HG02981 (cell line): ENCODE measurements around the gene RTN4.
A peak's percentile ranks its signal among the peaks of the same experiment; 100 is the strongest.
"Not testable (repeated sequence)": the region's sequence is repeated elsewhere in the genome, so short reads cannot be mapped to it uniquely, and the experiment has no call there.

Source experiments
- ATAC-seq: cut with Tn5 transposase; IDR thresholded peaks from one replicate; pipeline ENCODE4 v1.9.1; 2021; ENCODE audit warnings: mild to moderate bottlenecking, moderate library complexity; ENCODE audit not compliant: unreplicated experiment

The RTN4 gene

GRCh38 chr2:55076019-55076418, 25.8 kb upstream of the RTN4 start:
- ATAC-seq: not testable (repeated sequence)

DNA sequence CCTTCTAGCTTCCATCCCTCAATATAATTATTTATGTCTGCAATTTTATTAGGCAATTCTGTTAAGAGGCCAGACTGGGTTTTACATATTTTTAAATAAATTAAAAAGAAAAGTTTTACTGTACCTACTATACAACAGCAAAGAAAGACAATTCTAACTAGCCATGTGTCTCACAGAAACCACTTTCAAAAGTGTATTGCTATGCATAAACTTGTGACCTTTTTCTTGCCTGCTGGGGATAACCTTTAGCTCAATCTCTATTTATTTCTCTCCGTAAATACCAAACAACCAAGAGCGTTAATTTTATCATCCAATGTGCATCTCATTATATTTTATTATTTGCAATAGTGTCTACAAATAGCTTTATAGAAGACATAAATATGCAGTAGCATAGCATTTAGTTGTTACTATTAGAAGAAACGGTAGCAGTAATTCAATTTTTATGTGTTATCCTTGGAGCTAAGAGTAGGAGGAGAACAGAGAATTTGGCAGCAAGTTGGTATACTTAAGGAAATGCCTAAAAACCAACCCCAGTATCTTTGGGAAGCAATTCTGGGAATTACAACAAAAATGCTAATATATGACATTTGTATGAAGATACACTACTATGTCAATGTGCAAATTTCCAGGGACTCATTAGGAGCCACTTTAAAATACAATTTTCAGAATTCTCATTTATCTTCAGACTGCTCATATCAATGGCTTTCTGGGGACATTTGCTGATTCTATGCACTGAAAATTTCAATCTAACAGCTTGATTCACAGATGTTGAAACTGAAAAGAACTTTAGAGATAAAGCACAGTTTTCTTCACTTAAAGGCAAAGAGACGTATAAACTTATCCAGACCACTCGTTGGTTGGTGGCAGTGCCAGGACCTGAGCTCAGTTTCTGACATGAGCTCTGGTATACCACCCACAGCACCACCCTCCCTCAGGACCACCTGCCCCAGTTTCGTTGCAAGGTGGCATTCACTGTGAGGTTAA, 23.0 kb upstream of the RTN4 start:
- no peak for ATAC-seq

- no peak for ATAC-seq
These were observed 13.6 kb upstream of the RTN4 start for GRCh38 chr2:55063713-55064323.

GRCh38 chr2:55063226-55063625, 13.0 kb upstream of the RTN4 start:
- no peak for ATAC-seq

DNA sequence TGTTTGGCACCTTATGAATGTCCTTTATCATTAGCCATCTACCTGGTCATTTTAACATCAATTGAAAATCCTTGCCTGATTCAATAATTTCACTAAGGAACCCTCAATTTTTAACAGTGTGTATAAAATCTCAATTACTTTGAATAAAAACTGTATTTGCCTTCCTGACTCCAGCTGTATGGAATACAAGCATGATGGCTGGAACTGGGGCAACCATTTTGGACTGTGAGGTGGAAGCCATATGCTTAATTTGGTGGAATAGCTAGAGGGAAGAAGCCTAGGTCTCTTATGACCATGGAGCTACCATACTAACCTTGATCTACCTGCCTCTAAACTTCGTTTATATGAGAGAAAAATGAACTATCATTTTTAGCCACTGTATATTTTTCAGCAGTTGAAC, 12.5 kb upstream of the RTN4 start:
- ATAC-seq: no peak

DNA sequence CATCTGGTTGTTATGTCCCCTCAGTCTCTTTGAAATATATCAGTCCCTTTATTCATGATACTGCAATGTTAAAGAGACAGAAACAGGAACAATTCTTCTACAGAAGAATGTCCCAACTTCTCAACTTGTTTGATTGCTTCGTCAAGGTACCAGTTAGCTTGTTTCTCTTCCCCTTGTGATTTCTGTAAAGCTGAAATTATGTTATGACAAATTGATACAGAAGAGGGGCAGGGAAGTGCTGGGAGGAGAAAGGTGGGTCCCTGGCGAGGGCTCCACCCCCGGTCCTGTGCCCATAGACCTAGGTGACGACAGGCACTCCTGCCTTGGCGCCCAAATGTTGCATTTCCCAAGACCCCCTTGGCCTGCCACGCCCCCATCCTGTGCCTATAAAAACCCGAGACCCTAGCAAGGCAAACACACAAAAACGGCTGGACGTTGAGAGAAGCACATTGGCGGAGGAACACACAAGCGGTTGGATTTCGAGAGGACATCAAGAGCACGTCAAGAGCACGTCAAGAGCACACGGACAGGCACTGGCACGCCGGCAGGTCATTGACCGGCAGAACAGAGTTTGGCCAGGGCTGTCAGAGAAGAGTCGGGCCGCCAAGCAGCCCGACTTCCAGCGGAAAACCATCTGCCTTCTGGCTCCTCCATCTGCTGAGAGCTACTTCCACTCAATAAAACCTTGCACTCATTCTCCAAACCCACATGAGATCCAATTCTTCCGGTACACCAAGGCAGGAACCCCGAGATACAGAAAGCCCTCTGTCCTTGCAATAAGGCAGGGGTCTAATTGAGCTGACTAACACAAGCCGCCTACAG, 11.5 kb upstream of the RTN4 start:
- ATAC-seq: no peak

DNA sequence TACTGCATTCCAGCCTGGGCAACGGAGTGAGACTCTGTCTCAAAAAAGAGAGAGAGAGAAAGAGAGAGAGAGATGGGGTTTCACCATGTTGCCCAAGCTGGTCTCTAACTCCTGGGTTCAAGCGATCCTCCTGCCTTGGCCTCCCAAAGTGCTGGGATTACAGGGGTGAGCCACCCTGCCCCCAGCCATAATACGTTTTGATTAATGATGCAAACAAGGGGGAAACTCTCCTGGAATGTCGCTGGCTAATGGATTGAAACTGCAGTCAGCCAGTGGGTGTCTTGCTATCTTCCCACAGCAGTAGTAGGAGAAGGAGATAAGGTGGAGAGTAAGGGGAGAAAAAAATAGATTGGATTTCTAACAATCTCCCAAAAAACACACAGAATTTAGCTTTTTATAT, 9.5 kb upstream of the RTN4 start:
- no peak for ATAC-seq

- ATAC-seq: no peak
These were observed 7.2 kb upstream of the RTN4 start for GRCh38 chr2:55057474-55057873.

DNA sequence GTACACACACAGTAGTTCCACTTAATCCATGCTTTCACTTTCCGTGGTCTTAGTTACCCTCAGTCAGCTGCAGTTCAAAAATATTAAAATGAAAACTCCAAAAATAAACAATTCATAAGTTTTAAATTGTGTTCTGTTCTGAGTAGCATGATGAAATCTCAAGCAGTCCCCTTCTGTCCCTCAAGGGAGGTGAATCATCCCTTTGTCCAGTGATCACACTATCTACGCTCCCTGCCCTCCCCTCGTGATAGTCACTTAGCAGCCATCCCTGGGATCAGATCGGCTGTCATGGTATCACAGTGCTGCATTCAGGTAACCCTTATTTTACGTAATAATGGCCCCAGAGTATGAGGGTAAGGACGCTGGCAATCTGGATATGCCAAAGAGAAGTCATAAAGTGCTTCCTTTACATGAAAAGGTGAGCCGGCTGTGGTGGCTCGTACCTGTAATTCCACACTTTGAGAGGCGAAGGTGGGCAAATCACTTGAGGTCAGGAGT, 5.8 kb upstream of the RTN4 start:
- ATAC-seq: no peak

- ATAC-seq: peak; percentile 21
These were observed 4.0 kb upstream of the RTN4 start for GRCh38 chr2:55054106-55054875.

DNA sequence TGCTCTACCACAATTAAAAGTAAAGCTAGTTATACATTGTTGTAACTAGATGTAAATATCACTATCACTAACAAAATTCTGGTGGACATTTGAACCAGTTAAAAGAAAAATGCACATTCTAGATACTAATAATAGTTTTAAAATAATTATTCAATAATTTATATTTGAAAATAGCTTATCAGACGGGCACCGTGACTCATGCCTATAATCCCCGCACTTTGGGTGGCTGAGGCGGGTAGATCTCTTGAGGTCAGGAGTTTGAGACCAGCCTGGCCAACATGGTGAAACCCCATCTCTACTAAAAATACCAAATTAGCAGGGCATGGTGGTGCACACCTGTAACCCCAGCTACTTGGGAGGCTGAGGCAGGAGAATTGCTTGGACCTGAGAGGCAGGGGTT, 3.0 kb upstream of the RTN4 start:
- not testable (repeated sequence) for ATAC-seq

- ATAC-seq: no peak
These were observed 2.1 kb upstream of the RTN4 start for GRCh38 chr2:55052129-55053061.

- no peak for ATAC-seq
These were observed 995 bp upstream of the RTN4 start for GRCh38 chr2:55051026-55051866.

DNA sequence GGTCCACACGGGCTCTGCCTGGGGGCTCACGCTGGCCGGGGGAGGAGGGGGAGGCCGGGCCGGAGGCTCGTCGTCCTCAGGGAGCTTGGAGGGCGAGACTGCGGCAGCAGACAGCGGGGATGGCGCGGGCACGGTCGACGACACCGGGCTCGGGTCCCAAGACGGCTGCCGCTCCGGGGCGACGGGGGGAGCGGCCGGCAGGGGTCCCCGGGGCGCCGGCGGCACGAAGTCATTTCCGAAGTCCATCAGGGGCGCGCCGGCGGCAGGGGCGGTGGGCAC, 491 bp downstream of the RTN4 start:
- no peak for ATAC-seq

- peak; percentile 14 for ATAC-seq
These were observed 1.0 kb downstream of the RTN4 start for GRCh38 chr2:55049043-55049820.

DNA sequence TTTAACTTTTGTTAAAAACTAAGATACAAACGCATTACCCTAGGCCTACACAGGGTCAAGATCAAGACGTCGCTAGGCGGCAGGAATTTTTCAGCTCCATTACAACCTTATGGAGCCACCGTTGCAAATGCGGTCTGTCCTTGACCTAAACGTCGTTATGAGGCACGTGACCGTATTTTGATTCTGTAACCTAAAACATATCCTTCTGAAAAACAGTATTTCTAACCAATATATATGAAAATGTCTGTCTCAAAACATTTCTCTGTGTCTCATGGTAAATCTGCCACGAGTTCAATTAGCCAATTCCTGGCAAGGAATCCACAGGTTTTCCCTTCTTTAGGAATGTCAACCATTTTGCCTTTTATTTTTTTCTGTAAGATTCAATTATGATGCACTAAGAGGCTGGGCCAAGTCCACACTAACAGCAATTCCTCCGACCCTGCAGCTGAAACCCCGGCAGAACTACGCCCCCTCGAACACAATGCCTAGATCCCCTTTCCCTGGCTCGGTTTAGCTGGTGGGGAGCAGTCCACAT, 1.7 kb downstream of the RTN4 start:
- no peak for ATAC-seq

DNA sequence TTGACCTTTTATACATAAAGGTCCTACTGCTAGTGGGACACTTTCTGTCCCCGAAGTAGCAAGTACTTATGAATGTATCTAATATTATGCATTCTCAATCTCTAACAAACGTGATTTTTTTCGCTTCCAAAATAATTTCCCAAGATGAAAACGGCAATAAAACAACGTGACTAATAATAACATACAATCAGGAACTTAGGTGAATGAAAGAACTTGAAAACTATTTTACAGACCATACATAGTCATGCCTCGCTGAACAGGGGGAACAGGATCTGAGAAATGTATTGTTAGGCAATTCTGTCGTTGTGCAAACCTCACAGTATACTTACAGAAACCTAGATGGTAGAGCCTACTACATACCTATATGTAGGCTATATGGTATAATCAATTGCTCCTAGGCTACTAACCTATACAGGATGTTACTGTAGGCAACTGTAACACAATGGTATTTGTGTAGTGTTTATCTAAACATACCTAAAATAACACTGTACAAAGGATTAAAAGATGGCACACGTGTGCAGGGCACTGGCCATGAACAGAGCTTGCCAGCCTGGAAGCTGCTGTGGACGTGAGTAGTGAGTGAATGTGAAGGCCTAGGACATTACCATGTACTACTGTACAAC, 2.5 kb downstream of the RTN4 start:
- no peak for ATAC-seq
